OCI-LY1 (cell line): ENCODE measurements around the gene ZBTB20.

Experiments
- CTCF ChIP-seq: fragments of 200-600 bp; sonication (generic), shearing (Covaris generic); IDR thresholded peaks from 2 replicates; pipeline ENCODE4 v1.5.1; 2017; ENCODE audit warnings: mild to moderate bottlenecking, antibody characterized with exemption, low read length, moderate library complexity, mixed read lengths
- EZH2 ChIP-seq: fragments of 200-600 bp; sonication (generic), shearing (Covaris generic); IDR thresholded peaks from 2 replicates; pipeline ENCODE4 v1.8.0; 2017; ENCODE audit warnings: borderline replicate concordance, mixed run types, mild to moderate bottlenecking, antibody characterized with exemption, low read length, moderate library complexity, mixed read lengths

- no peak for TF ChIP-seq CTCF
- no peak for TF ChIP-seq EZH2
These were observed 727.0 kb downstream of the ZBTB20 start for GRCh38 chr3:114420072-114420471.
